Measurements from ENCODE around the gene DYNC1I1. TPM values are rescaled to one million over a fixed set of nuclear protein-coding genes. Genes with fewer than 3 reads are reported as not detected.

Gene DYNC1I1
- total RNA-seq, 1 experiment from 2014 or later, result 18.2 TPM

GRCh38 chr7:95974108-95974507 lies 201.8 kb downstream of the DYNC1I1 start:
- in situ Hi-C loops (cut with HindIII; ENCODE audit: low pct_unique_long_range_greater_than_20kb, low sequenced_read_pairs), result no loop called here
- no peak for DNase-seq (ENCODE audit: low read depth, low spot score)

GRCh38 chr7:95976369-95977060 lies 204.2 kb downstream of the DYNC1I1 start:
- DNase-seq (ENCODE audit: low read depth, low spot score), result no peak
- in situ Hi-C loops (cut with HindIII; ENCODE audit: low pct_unique_long_range_greater_than_20kb, low sequenced_read_pairs), result no loop called here

GRCh38 chr7:95977994-95978393 lies 205.6 kb downstream of the DYNC1I1 start:
- in situ Hi-C loops (cut with HindIII; ENCODE audit: low pct_unique_long_range_greater_than_20kb, low sequenced_read_pairs), result no loop called here
- DNase-seq (ENCODE audit: low read depth, low spot score), result no peak

GRCh38 chr7:95980167-95980566 lies 207.8 kb downstream of the DYNC1I1 start:
- DNase-seq (ENCODE audit: low read depth, low spot score), result no peak
- in situ Hi-C loops (cut with HindIII; ENCODE audit: low pct_unique_long_range_greater_than_20kb, low sequenced_read_pairs), result no loop called here

- DNase-seq (ENCODE audit: low read depth, low spot score), result no peak
- in situ Hi-C loops (cut with HindIII; ENCODE audit: low pct_unique_long_range_greater_than_20kb, low sequenced_read_pairs), result no loop called here
These were observed 208.4 kb downstream of the DYNC1I1 start for GRCh38 chr7:95980706-95981105.

GRCh38 chr7:95986178-95986764 lies 213.9 kb downstream of the DYNC1I1 start:
- in situ Hi-C loops (cut with HindIII; ENCODE audit: low pct_unique_long_range_greater_than_20kb, low sequenced_read_pairs), result no loop called here
- DNase-seq (ENCODE audit: low read depth, low spot score), result no peak

- in situ Hi-C loops (cut with HindIII; ENCODE audit: low pct_unique_long_range_greater_than_20kb, low sequenced_read_pairs), result no loop called here
- DNase-seq (ENCODE audit: low read depth, low spot score), result no peak
These were observed 216.9 kb downstream of the DYNC1I1 start for GRCh38 chr7:95989301-95989700.

- peak; percentile 80 for DNase-seq (ENCODE audit: low read depth, low spot score)
- in situ Hi-C loops (cut with HindIII; ENCODE audit: low pct_unique_long_range_greater_than_20kb, low sequenced_read_pairs), result no loop called here
These were observed 221.0 kb downstream of the DYNC1I1 start for GRCh38 chr7:95993380-95993779.

- in situ Hi-C loops (cut with HindIII; ENCODE audit: low pct_unique_long_range_greater_than_20kb, low sequenced_read_pairs), result no loop called here
- no peak for DNase-seq (ENCODE audit: low read depth, low spot score)
These were observed 223.8 kb downstream of the DYNC1I1 start for GRCh38 chr7:95996174-95996573.

GRCh38 chr7:95996886-95997285 lies 224.5 kb downstream of the DYNC1I1 start:
- DNase-seq (ENCODE audit: low read depth, low spot score), result no peak
- in situ Hi-C loops (cut with HindIII; ENCODE audit: low pct_unique_long_range_greater_than_20kb, low sequenced_read_pairs), result no loop called here

GRCh38 chr7:95997632-95998031 lies 225.3 kb downstream of the DYNC1I1 start:
- in situ Hi-C loops (cut with HindIII; ENCODE audit: low pct_unique_long_range_greater_than_20kb, low sequenced_read_pairs), result no loop called here
- DNase-seq (ENCODE audit: low read depth, low spot score), result no peak

- no peak for DNase-seq (ENCODE audit: low read depth, low spot score)
- in situ Hi-C loops (cut with HindIII; ENCODE audit: low pct_unique_long_range_greater_than_20kb, low sequenced_read_pairs), result no loop called here
These were observed 227.1 kb downstream of the DYNC1I1 start for GRCh38 chr7:95999481-95999880.

- no peak for DNase-seq (ENCODE audit: low read depth, low spot score)
- in situ Hi-C loops (cut with HindIII; ENCODE audit: low pct_unique_long_range_greater_than_20kb, low sequenced_read_pairs), result no loop called here
These were observed 232.2 kb downstream of the DYNC1I1 start for GRCh38 chr7:96004578-96004977.

GRCh38 chr7:96005271-96005670 lies 232.9 kb downstream of the DYNC1I1 start:
- no peak for DNase-seq (ENCODE audit: low read depth, low spot score)
- in situ Hi-C loops (cut with HindIII; ENCODE audit: low pct_unique_long_range_greater_than_20kb, low sequenced_read_pairs), result no loop called here

GRCh38 chr7:96009148-96009547 lies 236.8 kb downstream of the DYNC1I1 start:
- DNase-seq (ENCODE audit: low read depth, low spot score), result no peak
- in situ Hi-C loops (cut with HindIII; ENCODE audit: low pct_unique_long_range_greater_than_20kb, low sequenced_read_pairs), result no loop called here

- no peak for DNase-seq (ENCODE audit: low read depth, low spot score)
- in situ Hi-C loops (cut with HindIII; ENCODE audit: low pct_unique_long_range_greater_than_20kb, low sequenced_read_pairs), result no loop called here
These were observed 241.5 kb downstream of the DYNC1I1 start for GRCh38 chr7:96013836-96014235.

- in situ Hi-C loops (cut with HindIII; ENCODE audit: low pct_unique_long_range_greater_than_20kb, low sequenced_read_pairs), result no loop called here
- DNase-seq (ENCODE audit: low read depth, low spot score), result no peak
These were observed 242.3 kb downstream of the DYNC1I1 start for GRCh38 chr7:96014617-96015016.

- no peak for DNase-seq (ENCODE audit: low read depth, low spot score)
- in situ Hi-C loops (cut with HindIII; ENCODE audit: low pct_unique_long_range_greater_than_20kb, low sequenced_read_pairs), result no loop called here
These were observed 243.8 kb downstream of the DYNC1I1 start for GRCh38 chr7:96016056-96016586.

- in situ Hi-C loops (cut with HindIII; ENCODE audit: low pct_unique_long_range_greater_than_20kb, low sequenced_read_pairs), result no loop called here
- no peak for DNase-seq (ENCODE audit: low read depth, low spot score)
These were observed 244.4 kb downstream of the DYNC1I1 start for GRCh38 chr7:96016735-96017134.

All from SK-MEL-5 (cell line).